Adrenal gland (tissue), 12 donors: ENCODE data around the gene FOCAD. TPM values are rescaled to one million over a fixed set of nuclear protein-coding genes. Genes with fewer than 3 reads are reported as not detected.

Experiments
- DNase-seq, 7 donors: peaks; one replicate each; pipeline ENCODE4 v3.0.0-alpha.2; 2019 to 2020
- H3K27ac ChIP-seq, 5 donors: fragments of 200-600 bp; sonication (generic) in 4 of 5; 1 replicate in 3 of 5; 2 replicates in 2 of 5; pipeline versions ENCODE4 v1.5.1 to v1.8.0; 2016 to 2020; ENCODE audit warnings: mild to moderate bottlenecking in 1 of 5
- H3K27me3 ChIP-seq: fragments of 200-600 bp; 2 replicates; pipeline ENCODE4 v1.8.0; 2021
- H3K36me3 ChIP-seq, 2 donors: fragments of 200-600 bp; replicated peaks in 1 of 2; 1 replicate in 1 of 2; 2 replicates in 1 of 2; pipeline versions ENCODE4 v1.5.1 to v1.8.0; 2018 to 2022
- H3K4me1 ChIP-seq, 2 donors: fragments of 200-600 bp; replicated peaks in 1 of 2; 1 replicate in 1 of 2; 2 replicates in 1 of 2; pipeline versions ENCODE4 v1.5.1 to v1.8.0; 2018 to 2021
- H3K4me3 ChIP-seq, 4 donors: fragments of 200-600 bp; sonication (generic) in 3 of 4; one replicate each; pipeline ENCODE4 v1.5.1; 2016 to 2018
- H3K9me3 ChIP-seq, 3 donors: fragments of 200-600 bp; sonication (generic) in 1 of 3; replicated peaks in 1 of 3; 1 replicate in 2 of 3; 2 replicates in 1 of 3; pipeline versions ENCODE4 v1.5.1 to v1.8.0; 2016 to 2021
- POLR2A ChIP-seq, 2 donors: fragments of 450-650 bp; IDR thresholded peaks; one replicate each; pipeline ENCODE4 v1.6.1; 2017; ENCODE audit warnings: antibody characterized with exemption in 2 of 2, mild to moderate bottlenecking in 2 of 2, moderate library complexity in 1 of 2
- WGBS, 4 donors: extraction: QIAGEN DNeasy Blood & Tissue Kit in 2 of 4; methylation state at CpG; one replicate each; pipeline versions ENCODE4 v1.1.5 to v1.1.7; 2013 to 2017; 5-methylcytosine and 5-hydroxymethylcytosine counted together
- intact Hi-C, 2 donors: fragments of 100-400 bp; cut with DNase I; formaldehyde crosslinking; loops; one replicate each; pipeline versions ENCODE4 v1.14.1 to v1.15.0; 2022 to 2023
- polyA plus RNA-seq, 3 donors: library from polyadenylated mRNA; stranded (reverse); fragments of 200-250 nt in 2 of 3; fragments of 350-450 nt in 1 of 3; fragmentation: Illumina TruSeq in 1 of 3; extraction: RNeasy Lipid Tissue Mini Kit (QIAGEN cat#74804) in 1 of 3; gene quantifications; one replicate each; pipeline ENCODE4 v1.2.3, GENCODE V29; 2013 to 2014
- total RNA-seq, 9 donors: library from RNA; depleted of rRNA in 4 of 9; stranded (reverse); fragments of >200 nt in 4 of 9; fragments of 120-200 nt in 1 of 9; fragmentation: NEBNext Ultra II Directional in 1 of 9; extraction: Animal tissue kit (Norgen Biotek cat#: 25700) in 1 of 9; gene quantifications; one replicate each; pipeline versions ENCODE4 v1.1.0 to v1.2.4, GENCODE V29; 2013 to 2023
- TF ChIP-seq, protein P1 (sequence below), 6 experiments: fragments of 450-650 bp in 4 of 6; fragments of 200-600 bp in 2 of 6; sonication (generic) in 1 of 6; IDR thresholded peaks; 1 replicate in 5 of 6; 2 replicates in 1 of 6; pipeline versions ENCODE4 v1.5.1 to v1.8.0; 2016 to 2021; ENCODE audit warnings: antibody characterized with exemption in 6 of 6, mild to moderate bottlenecking in 2 of 6, moderate library complexity in 1 of 6
- donor health status: healthy with polysubstance abuse.
- donor health status: Bipolar disorder and iron deficiency.
- donor health status: DM: yes; HTN: yes; CAD: no.
- donor health status: DM: no; HTN: no; CAD: no.
- donor health status: DM: no; HTN: no; CAD: no.
- donor health status: DM: yes; HTN: yes; CAD: no.

The FOCAD gene
- total and polyA plus RNA-seq, 12 donors: 20.5 to 134 (median 59.7) TPM

DNA sequence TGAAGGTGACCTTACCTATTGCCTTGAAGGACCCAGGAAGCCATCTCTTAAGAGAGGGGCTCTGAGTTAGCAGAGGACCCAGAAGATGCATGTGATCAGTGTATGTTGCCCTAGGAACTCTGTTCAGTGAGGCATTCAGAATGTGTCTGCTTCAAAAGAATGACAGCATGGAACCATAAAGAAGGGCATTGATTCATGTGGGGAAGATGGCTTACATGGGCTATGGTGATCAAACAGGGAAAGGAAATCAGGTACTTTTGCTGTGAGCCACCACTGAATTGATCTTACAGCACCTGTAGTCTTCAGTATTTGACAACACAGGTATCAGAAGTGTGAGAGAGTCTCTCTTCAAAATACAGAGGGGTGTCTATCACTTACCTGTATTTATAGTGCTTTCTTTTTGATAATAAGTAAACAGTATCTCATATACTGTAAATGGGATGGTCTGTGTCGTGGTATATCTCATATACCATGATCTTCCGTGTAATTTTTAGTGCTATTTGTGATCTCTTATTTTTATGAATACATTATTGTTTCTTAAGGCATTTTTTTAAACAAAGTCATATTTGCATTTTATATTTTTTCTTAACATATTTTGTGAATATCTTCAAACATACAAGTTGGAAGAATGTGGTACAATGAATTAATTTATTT is 57.0 kb downstream of the FOCAD start:
- TF ChIP-seq, protein P1, sequence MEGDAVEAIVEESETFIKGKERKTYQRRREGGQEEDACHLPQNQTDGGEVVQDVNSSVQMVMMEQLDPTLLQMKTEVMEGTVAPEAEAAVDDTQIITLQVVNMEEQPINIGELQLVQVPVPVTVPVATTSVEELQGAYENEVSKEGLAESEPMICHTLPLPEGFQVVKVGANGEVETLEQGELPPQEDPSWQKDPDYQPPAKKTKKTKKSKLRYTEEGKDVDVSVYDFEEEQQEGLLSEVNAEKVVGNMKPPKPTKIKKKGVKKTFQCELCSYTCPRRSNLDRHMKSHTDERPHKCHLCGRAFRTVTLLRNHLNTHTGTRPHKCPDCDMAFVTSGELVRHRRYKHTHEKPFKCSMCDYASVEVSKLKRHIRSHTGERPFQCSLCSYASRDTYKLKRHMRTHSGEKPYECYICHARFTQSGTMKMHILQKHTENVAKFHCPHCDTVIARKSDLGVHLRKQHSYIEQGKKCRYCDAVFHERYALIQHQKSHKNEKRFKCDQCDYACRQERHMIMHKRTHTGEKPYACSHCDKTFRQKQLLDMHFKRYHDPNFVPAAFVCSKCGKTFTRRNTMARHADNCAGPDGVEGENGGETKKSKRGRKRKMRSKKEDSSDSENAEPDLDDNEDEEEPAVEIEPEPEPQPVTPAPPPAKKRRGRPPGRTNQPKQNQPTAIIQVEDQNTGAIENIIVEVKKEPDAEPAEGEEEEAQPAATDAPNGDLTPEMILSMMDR (IDR thresholded peaks at IDR 0.05): no peak
- TF ChIP-seq POLR2A (IDR thresholded peaks at IDR 0.05): no peak
- intact Hi-C loops: no loop called here
- no peaks in the 10 kb centered on the region for H3K9me3 ChIP-seq
- 92 to 100% (median 98%) methylated on average over 2 of the region's 2 CpGs for WGBS, 4 donors
- H3K27me3 ChIP-seq: no peaks in the 10 kb centered on the region
- no peak for DNase-seq
- no peak overlapping the region for H3K4me3 ChIP-seq
- no peaks in the 10 kb centered on the region for H3K36me3 ChIP-seq
- no peaks in the 10 kb centered on the region for H3K4me1 ChIP-seq
- no peak overlapping the region for H3K27ac ChIP-seq

DNA sequence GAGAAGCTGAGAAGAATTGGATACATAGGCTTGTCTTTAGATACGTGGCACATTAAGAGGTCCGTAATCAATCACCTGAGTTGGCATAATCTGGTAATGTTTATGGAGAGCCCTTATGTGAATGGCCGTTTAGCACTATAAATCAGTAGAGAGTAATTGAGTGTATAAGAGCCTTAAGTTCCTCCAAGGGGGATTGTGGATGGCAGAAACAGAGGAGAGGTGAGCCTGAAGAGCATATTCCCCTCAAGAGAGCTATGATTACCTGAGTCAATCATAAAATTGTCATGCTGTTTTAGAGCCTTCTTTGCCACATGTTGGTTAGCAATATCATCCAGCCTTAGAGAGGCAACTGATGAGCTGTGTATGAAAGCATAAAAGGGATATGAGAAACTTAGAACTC is 58.8 kb downstream of the FOCAD start:
- no peak overlapping the region for H3K4me3 ChIP-seq
- H3K36me3 ChIP-seq: no peaks in the 10 kb centered on the region
- no peaks in the 10 kb centered on the region for H3K9me3 ChIP-seq
- no peak overlapping the region for H3K27ac ChIP-seq
- TF ChIP-seq, protein P1 (IDR thresholded peaks at IDR 0.05): no peak
- no peak for TF ChIP-seq POLR2A (IDR thresholded peaks at IDR 0.05)
- WGBS, 4 donors: 89 to 93% (median 91%) methylated on average over 3 of the region's 3 CpGs
- no peak for DNase-seq
- intact Hi-C loops: no loop called here
- no peaks in the 10 kb centered on the region for H3K27me3 ChIP-seq
- H3K4me1 ChIP-seq: no peaks in the 10 kb centered on the region

DNA sequence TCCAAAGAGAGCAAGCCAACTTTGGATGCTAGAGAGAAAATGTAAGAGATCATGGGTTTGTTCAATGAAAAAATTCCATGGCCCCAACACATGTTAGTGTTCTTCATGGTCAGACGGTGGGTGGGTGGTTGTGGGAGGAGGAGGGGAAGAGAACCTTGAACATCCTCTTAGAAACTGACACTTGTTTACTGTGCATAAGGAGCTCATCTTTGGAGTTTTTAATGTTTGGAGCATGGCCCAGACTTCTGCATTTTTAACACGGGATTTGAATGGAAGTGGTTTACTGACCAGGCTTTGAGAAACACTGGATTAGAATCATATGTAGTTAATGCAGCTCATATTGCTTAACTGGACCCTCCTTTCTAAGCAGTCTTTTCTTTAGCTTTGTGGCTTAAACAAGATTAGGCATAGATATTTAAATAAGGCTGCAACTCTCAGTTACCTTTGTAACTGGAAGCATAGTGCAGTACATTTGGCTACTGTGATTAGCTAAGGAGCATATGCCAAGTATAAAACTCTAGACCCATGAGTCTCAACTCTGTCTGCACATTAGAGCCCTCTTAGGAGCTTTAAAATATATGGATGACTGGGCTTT is 60.1 kb downstream of the FOCAD start:
- no peak for DNase-seq
- Histone ChIP-seq H3K36me3 (no peaks in the 10 kb centered on the region), H3K4me3 (no peak overlapping the region), H3K9me3 (no peaks in the 10 kb centered on the region), H3K4me1 (no peaks in the 10 kb centered on the region), H3K27ac (no peak overlapping the region), H3K27me3 (no peaks in the 10 kb centered on the region)
- intact Hi-C loops: no loop called here
- TF ChIP-seq, protein P1 (IDR thresholded peaks at IDR 0.05): no peak
- 39 to 44% (median 42%) methylated on average over 2 of the region's 2 CpGs for WGBS, 4 donors

DNA sequence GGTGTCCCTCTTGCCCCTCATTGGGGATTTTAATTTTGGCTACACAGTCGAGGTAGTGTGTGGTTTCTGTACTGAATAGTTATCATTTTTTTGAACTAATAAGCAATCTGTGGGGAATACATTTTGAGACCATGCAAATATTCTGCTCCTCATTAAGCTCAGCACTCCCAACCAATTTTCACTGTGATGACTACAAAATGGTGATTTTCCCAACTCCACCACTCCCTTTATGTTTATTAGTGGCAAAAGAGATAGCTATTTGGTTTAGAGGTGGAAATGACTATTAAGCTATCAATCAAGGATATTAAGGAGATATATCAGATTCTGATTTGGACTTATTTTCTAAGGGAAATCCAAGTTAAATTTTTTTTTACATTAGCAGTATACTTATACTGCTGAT is 62.9 kb downstream of the FOCAD start:
- no peak for TF ChIP-seq POLR2A (IDR thresholded peaks at IDR 0.05)
- TF ChIP-seq, protein P1 (IDR thresholded peaks at IDR 0.05): no peak
- Histone ChIP-seq H3K4me3 (no peak overlapping the region), H3K4me1 (peaks cover 0 to 14% of the 10 kb centered on the region in 2 donors), H3K36me3 (no peaks in the 10 kb centered on the region), H3K27ac (no peak overlapping the region), H3K9me3 (no peaks in the 10 kb centered on the region), H3K27me3 (no peaks in the 10 kb centered on the region)
- 78 to 100% (median 95%) methylated on average over 1 of the region's 1 CpG for WGBS, 4 donors
- intact Hi-C loops: no loop called here
- DNase-seq: no peak
